WERI-Rb-1 (cell line): Measurements from ENCODE around the gene CDC42BPA.

ENCODE experiments used
- DNase-seq: peaks from one replicate; pipeline ENCODE4 v3.0.0-alpha.2; 2020
- H3K27ac ChIP-seq: fragments of 250-450 bp; sonication (Bioruptor Pico); 2 replicates; pipeline ENCODE4 v1.5.1; 2020; ENCODE audit warnings: mild to moderate bottlenecking, moderate library complexity
- H3K27me3 ChIP-seq: fragments of 250-450 bp; sonication (Bioruptor Pico); 2 replicates; pipeline ENCODE4 v1.5.1; 2021; ENCODE audit warnings: mild to moderate bottlenecking, low read depth, moderate library complexity; ENCODE audit not compliant: insufficient read depth, severe bottlenecking
- H3K36me3 ChIP-seq: fragments of 250-450 bp; sonication (Bioruptor Pico); 2 replicates; pipeline ENCODE4 v1.5.1; 2020; ENCODE audit warnings: mild to moderate bottlenecking, moderate library complexity
- H3K4me3 ChIP-seq: 2 replicates; pipeline ENCODE4 v1.5.1; 2011; ENCODE audit warnings: low read depth, mild to moderate bottlenecking, control low read depth, low read length
- H3K9me3 ChIP-seq: fragments of 250-450 bp; sonication (Bioruptor Pico); 2 replicates; pipeline ENCODE4 v1.5.1; 2021; ENCODE audit warnings: mild to moderate bottlenecking, moderate library complexity; ENCODE audit not compliant: severe bottlenecking
- CTCF ChIP-seq: IDR thresholded peaks from 2 replicates; pipeline ENCODE4 v1.5.1; 2011; ENCODE audit warnings: low read depth, mild to moderate bottlenecking, control low read depth, inconsistent platforms, low read length

CDC42BPA gene

GRCh38 chr1:227102056-227102455 lies 216.2 kb downstream of the CDC42BPA start:
- no peaks in the 10 kb centered on the region for H3K36me3 ChIP-seq
- no peak overlapping the region for H3K27ac ChIP-seq
- no peak for TF ChIP-seq CTCF
- H3K9me3 ChIP-seq, result no peaks in the 10 kb centered on the region
- H3K4me3 ChIP-seq, result no peak overlapping the region
- no peaks in the 10 kb centered on the region for H3K27me3 ChIP-seq
- no peak for DNase-seq

GRCh38 chr1:227094249-227094966 lies 223.9 kb downstream of the CDC42BPA start:
- Histone ChIP-seq H3K36me3 (no peaks in the 10 kb centered on the region), H3K27ac (no peak overlapping the region), H3K27me3 (no peaks in the 10 kb centered on the region), H3K9me3 (no peaks in the 10 kb centered on the region), H3K4me3 (no peak overlapping the region)
- no peak for DNase-seq
- TF ChIP-seq CTCF, result no peak

GRCh38 chr1:227093309-227093708 lies 225.0 kb downstream of the CDC42BPA start:
- no peak overlapping the region for H3K4me3 ChIP-seq
- no peak for DNase-seq
- no peaks in the 10 kb centered on the region for H3K9me3 ChIP-seq
- no peak for TF ChIP-seq CTCF
- no peaks in the 10 kb centered on the region for H3K36me3 ChIP-seq
- no peak overlapping the region for H3K27ac ChIP-seq
- no peaks in the 10 kb centered on the region for H3K27me3 ChIP-seq

GRCh38 chr1:227092069-227092468 lies 226.2 kb downstream of the CDC42BPA start:
- Histone ChIP-seq H3K9me3 (no peaks in the 10 kb centered on the region), H3K4me3 (no peak overlapping the region), H3K27ac (no peak overlapping the region), H3K27me3 (no peaks in the 10 kb centered on the region), H3K36me3 (no peaks in the 10 kb centered on the region)
- TF ChIP-seq CTCF, result no peak
- DNase-seq, result no peak

- Histone ChIP-seq H3K9me3 (no peaks in the 10 kb centered on the region), H3K27me3 (no peaks in the 10 kb centered on the region), H3K27ac (no peak overlapping the region), H3K4me3 (no peak overlapping the region), H3K36me3 (no peaks in the 10 kb centered on the region)
- no peak for TF ChIP-seq CTCF
- DNase-seq, result no peak
Observed at GRCh38 chr1:227086636-227087035, 231.7 kb downstream of the CDC42BPA start.
